Keratinocyte (primary cell): ENCODE results near the gene SEMA3D. TPM values are rescaled to one million over a fixed set of nuclear protein-coding genes. Genes with fewer than 3 reads are reported as not detected.

Source experiments
- DNase-seq: peaks from one replicate; pipeline ENCODE4 v3.0.0-alpha.2; 2011; ENCODE audit warnings: low read depth, missing footprints, low spot score
- FAIRE-seq: peaks from 2 replicates; lab custom pipeline; 2011; peaks lifted over from hg19 to GRCh38; lab: Jason Lieb, UNC
- H2AFZ ChIP-seq: 2 replicates; pipeline ENCODE4 v1.6.0; 2012; ENCODE audit warnings: low read length, control low read depth, inconsistent platforms; ENCODE audit not compliant: control insufficient read depth
- H3K27ac ChIP-seq: 2 replicates; pipeline ENCODE4 v1.5.1; 2011; ENCODE audit warnings: low read length; ENCODE audit not compliant: control insufficient read depth, insufficient read depth
- H3K27me3 ChIP-seq: 3 replicates; pipeline ENCODE4 v1.6.0; 2011; ENCODE audit warnings: low read length; ENCODE audit not compliant: control insufficient read depth, insufficient read depth; ENCODE audit errors: extremely low read depth
- H3K36me3 ChIP-seq, 2 experiments: 2 replicates in 1 of 2; 3 replicates in 1 of 2; pipeline ENCODE4 v1.5.1; 2011; ENCODE audit warnings: low read length in 2 of 2, mild to moderate bottlenecking in 1 of 2; ENCODE audit not compliant: control insufficient read depth in 2 of 2, insufficient read depth in 2 of 2; ENCODE audit errors: extremely low read depth in 1 of 2
- H3K4me1 ChIP-seq: 3 replicates; pipeline ENCODE4 v1.5.1; 2011; ENCODE audit warnings: low read length; ENCODE audit not compliant: control insufficient read depth, insufficient read depth; ENCODE audit errors: extremely low read depth
- H3K4me2 ChIP-seq: 3 replicates; pipeline ENCODE4 v1.6.0; 2011; ENCODE audit warnings: low read depth, low read length; ENCODE audit not compliant: control insufficient read depth, insufficient read depth; ENCODE audit errors: extremely low read depth
- H3K4me3 ChIP-seq, 3 experiments: fragments of 200-600 bp in 1 of 3; sonication (generic) in 1 of 3; 2 replicates in 2 of 3; 3 replicates in 1 of 3; pipeline ENCODE4 v1.5.1; 2011 to 2016; ENCODE audit warnings: low read length in 3 of 3, mild to moderate bottlenecking in 3 of 3, control low read depth in 2 of 3, inconsistent platforms in 1 of 3, low read depth in 1 of 3, mixed read lengths in 1 of 3, mixed run types in 1 of 3, moderate library complexity in 1 of 3; ENCODE audit not compliant: control insufficient read depth in 2 of 3, insufficient read depth in 2 of 3; ENCODE audit errors: extremely low read depth in 1 of 3
- H3K79me2 ChIP-seq: 2 replicates; pipeline ENCODE4 v1.6.0; 2012; ENCODE audit warnings: low read length; ENCODE audit not compliant: control insufficient read depth, insufficient read depth
- H3K9ac ChIP-seq: 3 replicates; pipeline ENCODE4 v1.6.0; 2011; ENCODE audit warnings: low read length; ENCODE audit not compliant: control insufficient read depth, insufficient read depth; ENCODE audit errors: extremely low read depth
- H3K9me1 ChIP-seq: 3 replicates; pipeline ENCODE4 v1.6.0; 2011; ENCODE audit warnings: low read length; ENCODE audit not compliant: control insufficient read depth, insufficient read depth; ENCODE audit errors: extremely low read depth
- H3K9me3 ChIP-seq: 2 replicates; pipeline ENCODE4 v1.5.1; 2012; ENCODE audit warnings: low read depth, low read length; ENCODE audit not compliant: control insufficient read depth
- H4K20me1 ChIP-seq: 3 replicates; pipeline ENCODE4 v1.6.0; 2011; ENCODE audit warnings: low read length; ENCODE audit not compliant: control insufficient read depth, insufficient read depth; ENCODE audit errors: extremely low read depth
- CTCF ChIP-seq, 3 experiments: IDR thresholded peaks in 1 of 3; conservative IDR thresholded peaks in 1 of 3; optimal IDR thresholded peaks in 1 of 3; 2 replicates in 2 of 3; 3 replicates in 1 of 3; pipeline versions ENCODE3 to v1.5.1; 2011; ENCODE audit warnings: low read length in 3 of 3, mild to moderate bottlenecking in 3 of 3, moderate library complexity in 2 of 3, control low read depth in 1 of 3, inconsistent platforms in 1 of 3; ENCODE audit not compliant: insufficient read depth in 2 of 3; ENCODE audit errors: extremely low read depth in 1 of 3
- EZH2 ChIP-seq: IDR thresholded peaks from one replicate; pipeline ENCODE4 v1.6.1; 2012; ENCODE audit warnings: inconsistent platforms, mild to moderate bottlenecking, low read length, moderate library complexity
- dilution Hi-C: fragments of 300-500 bp; cut with MboI; formaldehyde crosslinking; loops from one replicate; pipeline ENCODE4 v1.7.0; 2020; ENCODE audit warnings: low sequenced_read_pairs; ENCODE audit not compliant: extremely low pct_ligation_motif_present
- polyA plus RNA-seq, 5 experiments: library from polyadenylated mRNA; depleted of rRNA in 3 of 5; stranded (reverse) in 3 of 5; stranded (forward) in 1 of 5; unstranded in 1 of 5; fragments of >200 nt; gene quantifications; 1 replicate in 1 of 5; 2 replicates in 3 of 5; 3 replicates in 1 of 5; pipeline versions ENCODE4 v1.2.1 to v1.2.3, GENCODE V29; 2011 to 2012; ENCODE audit warnings: missing spikeins in 2 of 5, low read depth in 1 of 5, low replicate concordance in 1 of 5

Gene SEMA3D
- polyA plus RNA-seq, 1 donor (not counting 4 experiments of a cell fraction or from before 2014, with no cell fraction given), result 5.2 TPM

- Histone ChIP-seq H3K4me2 (no peak overlapping the region), H4K20me1 (no peaks in the 10 kb centered on the region), H3K36me3 (no peaks in the 10 kb centered on the region), H3K4me3 (no peak overlapping the region), H3K4me1 (no peaks in the 10 kb centered on the region), H3K27me3 (no peaks in the 10 kb centered on the region), H3K9ac (no peak overlapping the region), H3K27ac (no peak overlapping the region), H3K9me3 (no peaks in the 10 kb centered on the region), H3K79me2 (no peaks in the 10 kb centered on the region), H3K9me1 (no peaks in the 10 kb centered on the region), H2AFZ (no peak overlapping the region)
- DNase-seq, result no peak
- FAIRE-seq, result no peak
- TF ChIP-seq CTCF (optimal IDR thresholded peaks at IDR 0.05 in 1 of 3, IDR thresholded peaks at IDR 0.05 in 1 of 3, conservative IDR thresholded peaks at IDR 0.05 in 1 of 3; ENCODE audit: extremely low read depth in 1 of 3, insufficient read depth in 2 of 3, low read length in 3 of 3) (no peak), EZH2 (no peak)
- dilution Hi-C loops, result no loop called here
Observed at GRCh38 chr7:84970670-84971069, 216.2 kb downstream of the SEMA3D start.

- dilution Hi-C loops, result no loop called here
- H3K4me2 ChIP-seq, result no peak overlapping the region
- H4K20me1 ChIP-seq, result no peaks in the 10 kb centered on the region
- no peak overlapping the region for H2AFZ ChIP-seq
- H3K79me2 ChIP-seq, result no peaks in the 10 kb centered on the region
- no peaks in the 10 kb centered on the region for H3K36me3 ChIP-seq
- no peak for DNase-seq
- no peak overlapping the region for H3K4me3 ChIP-seq
- no peak overlapping the region for H3K9ac ChIP-seq
- no peaks in the 10 kb centered on the region for H3K9me1 ChIP-seq
- no peak for TF ChIP-seq CTCF (optimal IDR thresholded peaks at IDR 0.05 in 1 of 3, IDR thresholded peaks at IDR 0.05 in 1 of 3, conservative IDR thresholded peaks at IDR 0.05 in 1 of 3; ENCODE audit: extremely low read depth in 1 of 3, insufficient read depth in 2 of 3, low read length in 3 of 3)
- TF ChIP-seq EZH2, result no peak
- H3K4me1 ChIP-seq, result peaks cover 3% of the 10 kb centered on the region
- H3K27me3 ChIP-seq, result no peaks in the 10 kb centered on the region
- no peak overlapping the region for H3K27ac ChIP-seq
- no peak for FAIRE-seq
- no peaks in the 10 kb centered on the region for H3K9me3 ChIP-seq
Observed at GRCh38 chr7:84953234-84953633, 233.6 kb downstream of the SEMA3D start.
